GM19043 (cell line): Measurements from ENCODE around the gene EEF2.

Experiments used
- ATAC-seq: cut with Tn5 transposase; IDR thresholded peaks from one replicate; pipeline ENCODE4 v1.9.1; 2021; ENCODE audit warnings: low read depth; ENCODE audit not compliant: unreplicated experiment

The EEF2 gene

GRCh38 chr19:3984908-3985642, at the start of gene EEF2:
Gene EEF2 (minus strand): TSS chr19:3985463. CDS start chr19:3985380, 83 bp downstream.
- ATAC-seq, result no peak

DNA sequence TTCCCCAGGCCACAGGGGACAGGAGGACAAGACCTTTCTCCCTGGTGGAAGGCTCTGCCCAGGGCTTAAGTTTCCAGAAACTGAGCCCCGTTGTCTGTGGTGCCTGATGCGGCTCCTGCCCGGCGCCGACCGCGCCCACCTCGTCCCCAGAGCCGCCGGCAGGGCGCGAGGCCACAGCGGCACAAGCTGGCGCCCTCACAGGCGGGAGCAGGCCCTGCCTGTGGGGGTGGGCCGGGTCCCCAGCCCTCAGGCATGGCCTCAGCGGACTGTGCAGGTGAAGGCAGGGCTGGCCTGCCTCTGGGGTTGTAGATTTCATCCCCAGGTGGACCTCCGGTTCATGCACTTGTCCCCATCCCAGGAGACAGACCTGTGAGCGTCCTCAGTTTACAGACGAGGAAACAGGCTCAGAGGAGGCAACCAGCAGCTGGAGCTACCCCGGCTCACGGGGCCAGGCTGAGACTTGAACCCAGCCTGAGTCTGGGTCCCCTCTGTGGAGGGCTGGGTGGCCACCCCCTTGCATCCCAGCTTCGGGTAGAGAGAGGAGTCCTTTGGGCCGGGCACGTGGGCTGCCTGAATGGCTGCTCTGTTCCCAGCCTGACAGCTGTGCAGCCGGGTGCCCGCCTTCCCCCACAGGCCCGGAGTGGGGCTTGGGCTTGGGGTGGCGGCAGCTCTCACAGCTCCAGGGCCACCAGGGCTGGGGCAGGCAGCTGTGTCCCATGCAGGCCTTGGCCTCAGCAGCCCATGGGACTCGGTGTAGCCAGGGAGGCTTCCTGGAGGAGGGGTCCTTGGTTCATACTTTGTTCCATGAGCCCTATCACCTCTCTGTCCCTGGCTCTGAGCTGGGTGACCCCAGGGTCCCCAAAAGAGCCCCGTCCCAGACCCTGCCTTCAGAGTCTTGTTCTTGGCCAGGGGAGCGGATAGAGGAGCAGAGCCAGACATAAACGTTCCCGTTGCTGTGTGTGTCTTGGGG, 49.1 kb upstream of the EEF2 start:
- no peak for ATAC-seq

DNA sequence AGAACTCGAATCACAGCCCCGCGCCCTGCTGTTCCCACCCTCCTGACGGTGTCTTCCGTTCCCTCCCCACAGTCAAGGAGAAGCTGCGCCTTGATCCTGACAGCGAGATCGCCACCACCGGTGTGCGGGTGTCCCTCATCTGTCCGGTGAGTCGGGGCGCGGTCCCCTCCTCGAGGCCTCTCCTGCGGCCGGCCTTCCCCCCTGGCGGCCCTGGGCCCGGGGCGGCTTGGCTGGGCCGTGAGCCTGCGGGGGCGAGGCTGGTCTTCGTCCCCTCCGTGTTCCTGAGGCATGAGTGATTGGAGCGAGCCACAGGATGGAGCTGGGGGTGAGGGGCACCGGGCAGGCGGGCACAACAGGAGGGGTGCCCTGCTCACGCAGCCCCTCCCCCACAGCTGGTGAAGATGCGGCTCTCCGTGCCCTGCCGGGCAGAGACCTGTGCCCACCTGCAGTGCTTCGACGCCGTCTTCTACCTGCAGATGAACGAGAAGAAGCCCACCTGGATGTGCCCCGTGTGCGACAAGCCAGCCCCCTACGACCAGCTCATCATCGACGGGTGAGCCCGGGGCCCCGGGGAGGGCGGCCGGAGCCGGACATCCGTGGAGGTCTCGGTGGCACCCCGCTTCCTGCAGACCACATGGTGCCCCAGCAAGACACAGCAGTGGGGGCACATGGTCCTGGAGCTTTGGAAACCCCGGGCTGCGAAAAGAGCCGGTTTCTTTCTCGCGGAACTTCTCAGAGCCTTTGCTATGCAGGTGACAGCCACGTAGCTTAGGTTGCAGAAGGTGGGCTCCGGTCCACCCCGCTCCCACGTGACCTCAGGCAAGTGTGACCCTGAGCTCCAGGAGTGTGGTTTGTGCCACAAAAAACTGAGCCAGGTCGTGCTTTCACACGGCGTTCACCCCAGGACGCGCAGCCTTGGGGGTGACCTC, 48.0 kb upstream of the EEF2 start:
- ATAC-seq, result no peak

- no peak for ATAC-seq
These were observed 47.2 kb upstream of the EEF2 start for GRCh38 chr19:4032436-4032835.

DNA sequence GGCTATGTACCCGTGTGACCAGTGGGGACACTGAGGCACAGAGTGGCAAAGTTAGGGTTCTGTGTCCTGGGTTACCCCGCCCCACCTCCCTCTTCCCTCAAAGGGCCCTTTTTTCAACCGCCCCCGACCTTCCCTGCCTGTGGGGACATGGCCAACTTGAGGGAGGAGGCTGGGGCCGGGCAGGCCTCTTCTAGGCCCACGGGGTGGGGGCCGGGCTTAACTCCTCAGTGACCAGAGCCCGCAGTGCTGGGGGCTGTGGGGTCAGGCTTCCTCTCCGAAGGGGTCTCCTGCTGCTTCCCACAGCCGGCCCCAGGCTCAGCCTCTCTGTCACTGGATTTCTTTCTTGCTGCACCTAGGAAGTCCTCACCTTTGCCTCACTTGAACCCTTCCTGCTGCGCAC, 46.2 kb upstream of the EEF2 start:
- no peak for ATAC-seq

DNA sequence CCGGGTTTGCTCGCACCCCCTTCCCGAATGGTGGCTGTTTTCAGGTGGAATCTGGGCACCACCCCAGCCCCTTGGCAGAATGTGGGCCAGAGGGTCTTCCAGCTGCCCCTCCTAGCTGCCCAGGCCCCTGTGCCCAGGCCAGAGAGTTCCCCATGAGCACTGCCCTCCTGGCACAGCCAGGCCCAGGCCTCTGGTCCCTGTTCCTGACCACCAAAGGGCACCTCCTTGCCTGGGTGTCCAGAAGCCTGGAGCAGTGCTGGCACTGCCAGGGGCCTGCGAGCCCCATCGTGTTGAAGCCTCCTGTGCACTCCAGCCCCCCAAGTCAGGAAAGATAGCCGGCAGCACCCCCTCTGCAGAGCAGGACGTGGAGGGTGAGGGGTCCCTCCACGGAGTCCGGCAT, 45.7 kb upstream of the EEF2 start:
- ATAC-seq, result no peak

GRCh38 chr19:4030552-4030951, 45.3 kb upstream of the EEF2 start:
- no peak for ATAC-seq

DNA sequence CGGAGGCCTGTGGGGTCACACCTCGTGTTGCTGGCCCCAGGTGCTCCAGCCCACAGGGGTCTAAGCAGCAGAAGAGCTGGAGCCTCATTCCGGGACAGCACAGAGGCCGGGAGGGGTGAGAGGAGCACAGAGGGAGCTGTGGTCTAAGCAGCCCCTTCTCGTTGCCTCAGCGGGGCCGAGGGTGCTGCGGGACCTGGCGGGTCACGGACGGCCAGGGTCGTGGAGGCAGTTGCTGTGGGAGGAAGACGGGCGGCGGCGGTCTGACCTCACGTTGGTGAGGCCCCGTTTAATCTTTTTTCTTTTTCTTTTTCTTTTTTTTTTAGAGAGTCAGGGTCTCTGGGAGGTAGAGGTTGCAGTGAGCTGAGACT, 44.0 kb upstream of the EEF2 start:
- ATAC-seq, result no peak

- ATAC-seq, result no peak
These were observed 43.3 kb upstream of the EEF2 start for GRCh38 chr19:4028334-4029246.

GRCh38 chr19:4027146-4027545, 41.9 kb upstream of the EEF2 start:
- ATAC-seq, result no peak

- no peak for ATAC-seq
These were observed 40.1 kb upstream of the EEF2 start for GRCh38 chr19:4025317-4025716.

GRCh38 chr19:4023600-4024398, 38.5 kb upstream of the EEF2 start:
- ATAC-seq, result no peak

GRCh38 chr19:4019578-4019977, 34.3 kb upstream of the EEF2 start:
- ATAC-seq, result no peak

- ATAC-seq, result no peak
These were observed 33.7 kb upstream of the EEF2 start for GRCh38 chr19:4018775-4019504.

- no peak for ATAC-seq
These were observed 32.9 kb upstream of the EEF2 start for GRCh38 chr19:4018140-4018613.

DNA sequence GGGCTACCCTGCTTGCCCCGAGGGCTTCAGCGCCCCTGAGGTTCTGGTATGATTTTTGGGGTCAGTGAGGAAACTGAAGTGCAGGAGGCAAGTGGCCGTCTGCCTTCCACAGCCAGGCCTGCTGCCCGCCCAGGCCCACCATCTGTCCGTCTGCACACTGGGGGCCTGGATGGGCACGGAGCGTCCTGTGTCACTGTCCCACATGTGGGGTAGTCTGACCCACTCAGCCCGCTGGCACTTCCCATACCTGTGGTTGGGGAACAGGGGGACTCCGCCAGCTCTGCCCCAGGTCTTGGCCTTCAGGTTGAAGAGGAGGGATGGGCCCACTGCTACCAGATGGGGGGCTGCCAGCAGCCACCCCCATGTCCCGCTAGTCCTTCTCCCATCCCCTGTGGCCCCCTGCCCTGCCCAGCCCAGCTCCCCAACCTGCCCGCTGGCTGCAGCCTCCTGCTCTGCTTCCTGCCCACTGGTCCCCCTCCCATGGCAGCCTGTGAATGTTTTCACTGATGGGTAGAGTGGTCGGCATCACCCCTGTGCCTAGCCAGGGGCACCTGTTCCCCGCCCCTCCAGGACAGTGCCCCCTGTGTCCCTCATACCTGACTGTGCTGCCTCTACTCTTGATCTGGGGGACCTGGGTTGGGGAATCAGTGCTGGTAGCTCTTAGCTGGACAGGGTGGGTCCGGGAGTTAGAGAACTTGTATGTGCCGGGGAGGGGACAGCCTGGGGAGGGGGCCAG, 31.8 kb upstream of the EEF2 start:
- no peak for ATAC-seq

- no peak for ATAC-seq
These were observed 31.2 kb upstream of the EEF2 start for GRCh38 chr19:4016486-4016885.
